Measurements from ENCODE around the gene TBC1D19.

TBC1D19 gene

DNA sequence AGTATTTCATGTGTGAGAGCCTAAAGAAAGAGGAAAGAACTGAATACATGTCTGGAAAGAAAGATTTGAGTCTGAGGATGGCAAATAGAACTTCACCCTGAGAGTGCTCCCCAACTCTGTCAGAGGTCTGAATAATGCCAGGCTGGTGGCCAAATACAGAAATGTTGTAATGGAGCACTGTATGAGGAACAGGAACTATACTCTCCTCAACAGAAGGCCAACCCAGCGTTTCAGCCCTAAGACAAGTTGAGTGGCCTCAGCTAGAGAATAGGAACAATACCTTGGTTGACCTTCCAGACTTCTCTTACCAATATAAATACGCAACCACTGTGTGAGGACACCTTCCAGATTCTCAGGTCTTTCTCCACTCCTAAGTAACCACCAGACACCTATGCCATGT, 182.3 kb downstream of the TBC1D19 start:
- DNase-seq (ENCODE audit: low read depth), result peak; percentile 52
- TF ChIP-seq, protein P1, sequence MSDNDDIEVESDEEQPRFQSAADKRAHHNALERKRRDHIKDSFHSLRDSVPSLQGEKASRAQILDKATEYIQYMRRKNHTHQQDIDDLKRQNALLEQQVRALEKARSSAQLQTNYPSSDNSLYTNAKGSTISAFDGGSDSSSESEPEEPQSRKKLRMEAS (IDR thresholded peaks at IDR 0.05; ENCODE audit: low read depth, low read length), result no peak
- TF ChIP-seq, protein P2, sequence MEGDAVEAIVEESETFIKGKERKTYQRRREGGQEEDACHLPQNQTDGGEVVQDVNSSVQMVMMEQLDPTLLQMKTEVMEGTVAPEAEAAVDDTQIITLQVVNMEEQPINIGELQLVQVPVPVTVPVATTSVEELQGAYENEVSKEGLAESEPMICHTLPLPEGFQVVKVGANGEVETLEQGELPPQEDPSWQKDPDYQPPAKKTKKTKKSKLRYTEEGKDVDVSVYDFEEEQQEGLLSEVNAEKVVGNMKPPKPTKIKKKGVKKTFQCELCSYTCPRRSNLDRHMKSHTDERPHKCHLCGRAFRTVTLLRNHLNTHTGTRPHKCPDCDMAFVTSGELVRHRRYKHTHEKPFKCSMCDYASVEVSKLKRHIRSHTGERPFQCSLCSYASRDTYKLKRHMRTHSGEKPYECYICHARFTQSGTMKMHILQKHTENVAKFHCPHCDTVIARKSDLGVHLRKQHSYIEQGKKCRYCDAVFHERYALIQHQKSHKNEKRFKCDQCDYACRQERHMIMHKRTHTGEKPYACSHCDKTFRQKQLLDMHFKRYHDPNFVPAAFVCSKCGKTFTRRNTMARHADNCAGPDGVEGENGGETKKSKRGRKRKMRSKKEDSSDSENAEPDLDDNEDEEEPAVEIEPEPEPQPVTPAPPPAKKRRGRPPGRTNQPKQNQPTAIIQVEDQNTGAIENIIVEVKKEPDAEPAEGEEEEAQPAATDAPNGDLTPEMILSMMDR (IDR thresholded peaks at IDR 0.05; ENCODE audit: low read depth, low read length), result no peak
- TF ChIP-seq POLR2A (IDR thresholded peaks at IDR 0.05; ENCODE audit: extremely low read depth, insufficient read length), result no peak
- no peak for TF ChIP-seq MYC (IDR thresholded peaks at IDR 0.05; ENCODE audit: low read depth, low read length)
- no peak overlapping the region for H3K4me3 ChIP-seq (ENCODE audit: low read depth, low read length)

DNA sequence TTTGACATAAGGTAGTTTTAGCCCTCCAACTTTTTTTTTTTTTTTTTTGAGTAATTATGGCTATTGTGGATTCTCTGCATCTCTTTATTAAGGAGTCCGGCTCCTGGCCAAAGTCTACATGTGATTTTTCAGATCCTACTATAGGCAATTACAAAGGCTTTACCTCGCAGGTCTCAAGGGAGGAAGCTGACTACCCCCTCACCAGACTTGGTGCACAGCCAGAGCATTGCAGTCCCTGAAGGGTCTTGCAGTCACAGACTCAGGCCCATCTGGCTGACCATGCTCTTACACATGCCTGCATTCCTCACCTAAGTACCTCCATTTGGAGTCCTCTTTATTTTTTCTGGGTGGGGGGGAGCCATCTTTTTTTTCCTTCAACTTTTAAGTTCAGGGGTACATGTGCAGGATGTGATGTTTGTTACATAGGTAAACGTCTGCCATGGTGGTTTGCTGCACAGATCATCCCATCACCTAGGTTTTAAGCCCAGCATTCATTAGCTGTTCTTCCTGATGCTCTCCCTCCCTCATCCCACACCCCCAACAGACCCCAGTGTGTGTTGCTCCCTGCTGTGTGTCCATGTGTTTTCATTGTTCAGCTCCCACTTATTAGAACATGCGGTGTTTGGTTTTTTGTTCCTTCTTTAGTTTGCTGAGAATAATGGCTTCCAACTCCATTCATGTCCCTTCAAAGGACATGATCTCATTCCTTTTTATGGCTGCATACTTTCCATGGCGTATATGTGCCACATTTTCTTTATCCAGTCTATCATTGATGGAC, 188.4 kb downstream of the TBC1D19 start:
- TF ChIP-seq, protein P2 (IDR thresholded peaks at IDR 0.05; ENCODE audit: low read depth, low read length), result no peak
- TF ChIP-seq, protein P1 (IDR thresholded peaks at IDR 0.05; ENCODE audit: low read depth, low read length), result no peak
- TF ChIP-seq POLR2A (IDR thresholded peaks at IDR 0.05; ENCODE audit: extremely low read depth, insufficient read length) (no peak), MYC (IDR thresholded peaks at IDR 0.05; ENCODE audit: low read depth, low read length) (no peak)
- no peak overlapping the region for H3K4me3 ChIP-seq (ENCODE audit: low read depth, low read length)
- peak; percentile 67 for DNase-seq (ENCODE audit: low read depth)

DNA sequence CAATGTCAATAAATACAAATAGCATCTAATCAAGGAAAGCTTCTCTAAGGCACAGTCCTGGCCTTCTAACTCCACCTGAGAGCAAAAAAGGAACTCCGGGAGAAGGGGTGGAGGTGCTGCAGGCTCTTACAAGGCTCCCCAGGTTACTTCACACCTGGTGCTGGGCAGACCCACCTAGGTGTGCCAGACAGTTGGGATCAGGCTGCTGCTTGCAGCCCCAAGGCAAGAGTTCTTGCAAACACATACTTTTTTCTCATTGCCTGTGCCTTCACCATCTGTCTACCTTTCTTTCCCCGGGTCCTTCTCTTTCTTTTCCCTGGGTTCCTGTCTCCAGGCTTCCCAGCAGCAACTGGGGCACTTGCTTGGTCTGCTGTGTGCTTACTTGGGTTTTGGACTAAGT, 195.3 kb downstream of the TBC1D19 start:
- H3K4me3 ChIP-seq (ENCODE audit: low read depth, low read length), result no peak overlapping the region
- TF ChIP-seq, protein P1 (IDR thresholded peaks at IDR 0.05; ENCODE audit: low read depth, low read length), result no peak
- no peak for TF ChIP-seq MYC (IDR thresholded peaks at IDR 0.05; ENCODE audit: low read depth, low read length)
- TF ChIP-seq, protein P2 (IDR thresholded peaks at IDR 0.05; ENCODE audit: low read depth, low read length), result no peak
- no peak for TF ChIP-seq POLR2A (IDR thresholded peaks at IDR 0.05; ENCODE audit: extremely low read depth, insufficient read length)
- DNase-seq (ENCODE audit: low read depth), result no peak

DNA sequence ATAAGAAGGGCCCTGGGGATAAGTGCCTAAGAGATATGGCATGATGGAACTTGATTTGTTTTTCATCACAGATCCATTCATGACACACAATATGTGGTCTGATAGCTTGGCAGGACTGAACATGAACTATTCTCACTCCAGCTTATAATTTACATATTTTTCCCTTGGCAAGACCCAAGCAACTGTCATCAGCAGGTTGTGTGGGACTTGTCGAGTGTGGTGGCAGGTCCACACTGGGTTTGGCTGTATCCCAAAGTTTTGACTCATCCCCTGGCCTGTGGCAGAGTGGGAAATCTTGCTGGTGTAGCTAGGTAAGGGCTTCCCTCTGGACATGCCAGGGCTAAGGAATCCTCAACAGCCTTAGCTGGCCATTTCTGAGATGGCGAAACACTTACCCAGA, 195.8 kb downstream of the TBC1D19 start:
- TF ChIP-seq POLR2A (IDR thresholded peaks at IDR 0.05; ENCODE audit: extremely low read depth, insufficient read length), result no peak
- no peak for TF ChIP-seq MYC (IDR thresholded peaks at IDR 0.05; ENCODE audit: low read depth, low read length)
- TF ChIP-seq, protein P2 (IDR thresholded peaks at IDR 0.05; ENCODE audit: low read depth, low read length), result no peak
- TF ChIP-seq, protein P1 (IDR thresholded peaks at IDR 0.05; ENCODE audit: low read depth, low read length), result no peak
- peak; percentile 20 for DNase-seq (ENCODE audit: low read depth)
- no peak overlapping the region for H3K4me3 ChIP-seq (ENCODE audit: low read depth, low read length)

DNA sequence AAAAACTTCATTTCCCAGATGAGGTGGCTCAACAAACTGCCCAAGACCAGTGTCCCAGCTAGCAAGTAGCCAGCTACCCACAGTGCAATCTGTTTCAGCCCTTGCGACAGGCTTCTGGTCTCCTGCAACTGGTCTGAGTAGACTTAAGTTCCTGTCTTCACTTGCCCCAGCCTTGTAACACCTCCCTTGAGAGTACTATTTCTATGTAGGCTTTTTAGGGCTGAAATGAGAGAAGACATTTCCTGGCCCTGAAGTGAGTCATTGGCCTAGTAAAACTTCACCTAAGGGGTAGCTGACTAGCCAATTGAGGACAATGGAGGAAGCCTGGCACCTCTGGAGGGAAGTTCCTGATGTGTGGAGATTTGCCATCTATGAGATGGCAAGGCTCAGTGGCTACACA, 196.7 kb downstream of the TBC1D19 start:
- peak; percentile 99 for DNase-seq (ENCODE audit: low read depth)
- H3K4me3 ChIP-seq (ENCODE audit: low read depth, low read length), result no peak overlapping the region
- TF ChIP-seq, protein P2 (IDR thresholded peaks at IDR 0.05; ENCODE audit: low read depth, low read length), result no peak
- TF ChIP-seq, protein P1 (IDR thresholded peaks at IDR 0.05; ENCODE audit: low read depth, low read length), result peak; percentile 7; the same call in 1 of the 2 replicates
- TF ChIP-seq MYC (IDR thresholded peaks at IDR 0.05; ENCODE audit: low read depth, low read length), result peak; percentile 38; the same call in 1 of the 2 replicates
- TF ChIP-seq POLR2A (IDR thresholded peaks at IDR 0.05; ENCODE audit: extremely low read depth, insufficient read length), result no peak
